Neural cell (in vitro differentiated cells): Measurements from ENCODE around the gene RYK.

Experiments used
- CTCF ChIP-seq: fragments of 450-650 bp; IDR thresholded peaks from 2 replicates; pipeline ENCODE4 v1.5.1; 2014; ENCODE audit warnings: antibody characterized with exemption, mild to moderate bottlenecking, moderate library complexity; ENCODE audit not compliant: poor library complexity, severe bottlenecking
- EP300 ChIP-seq: fragments of 450-650 bp; conservative IDR thresholded peaks from 2 replicates; pipeline ENCODE4 v1.6.1; 2014; ENCODE audit warnings: antibody characterized with exemption, mild to moderate bottlenecking, moderate library complexity; ENCODE audit not compliant: poor library complexity, severe bottlenecking
- EZH2 ChIP-seq: fragments of 200-600, 300-800 bp; shearing (Covaris generic), sonication (generic); IDR thresholded peaks from 2 replicates; pipeline ENCODE4 v1.6.1; 2014; ENCODE audit warnings: antibody characterized with exemption, low read length, borderline replicate concordance, mild to moderate bottlenecking; ENCODE audit not compliant: insufficient read depth, poor library complexity, severe bottlenecking
- POLR2AphosphoS5 ChIP-seq: IDR thresholded peaks from 2 replicates; pipeline ENCODE4 v1.6.1; 2012
- REST ChIP-seq: IDR thresholded peaks from 2 replicates; pipeline ENCODE4 v1.6.1; 2012; ENCODE audit warnings: borderline replicate concordance
- TAF1 ChIP-seq: IDR thresholded peaks from 2 replicates; pipeline ENCODE4 v1.6.1; 2012; ENCODE audit warnings: low read depth

- no peak for TF ChIP-seq CTCF
- no peak for TF ChIP-seq REST
- no peak for TF ChIP-seq EZH2
- TF ChIP-seq TAF1, result no peak
- no peak for TF ChIP-seq POLR2AphosphoS5
- no peak for TF ChIP-seq EP300
Measured at GRCh38 chr3:134132961-134133360, 117.7 kb downstream of the RYK start.
